Measurements from ENCODE around the gene KCNMA1. TPM values are rescaled to one million over a fixed set of nuclear protein-coding genes. Genes with fewer than 3 reads are reported as not detected.

Gene KCNMA1
- total RNA-seq, 1 donor from 2014 or later, result 20.6 TPM

- DNase-seq (ENCODE audit: low spot score), result no peak
These were observed 538.5 kb downstream of the KCNMA1 start for GRCh38 chr10:77099136-77099535.

DNA sequence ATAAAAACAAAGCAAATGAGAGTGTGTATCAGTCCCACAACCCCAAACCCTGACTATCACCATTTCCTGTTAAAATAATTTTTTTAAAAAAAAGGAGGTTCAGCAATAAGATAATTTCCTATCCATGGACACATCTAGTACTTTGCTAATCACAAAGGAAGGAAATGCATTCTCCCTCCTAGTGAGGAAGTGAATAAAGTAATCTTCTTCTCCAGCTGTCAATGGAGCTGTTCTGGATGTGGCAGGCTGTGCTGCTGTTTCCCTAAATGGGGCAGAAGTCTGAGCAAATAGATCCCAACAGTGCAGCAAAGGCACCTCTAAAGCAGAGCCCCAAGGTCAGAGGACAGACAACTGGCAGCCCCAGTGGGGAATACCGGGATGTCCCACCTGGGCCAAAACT lies 540.0 kb downstream of the KCNMA1 start:
- no peak for DNase-seq (ENCODE audit: low spot score)

GRCh38 chr10:77093126-77093525 lies 544.5 kb downstream of the KCNMA1 start:
- DNase-seq (ENCODE audit: low spot score), result no peak

DNA sequence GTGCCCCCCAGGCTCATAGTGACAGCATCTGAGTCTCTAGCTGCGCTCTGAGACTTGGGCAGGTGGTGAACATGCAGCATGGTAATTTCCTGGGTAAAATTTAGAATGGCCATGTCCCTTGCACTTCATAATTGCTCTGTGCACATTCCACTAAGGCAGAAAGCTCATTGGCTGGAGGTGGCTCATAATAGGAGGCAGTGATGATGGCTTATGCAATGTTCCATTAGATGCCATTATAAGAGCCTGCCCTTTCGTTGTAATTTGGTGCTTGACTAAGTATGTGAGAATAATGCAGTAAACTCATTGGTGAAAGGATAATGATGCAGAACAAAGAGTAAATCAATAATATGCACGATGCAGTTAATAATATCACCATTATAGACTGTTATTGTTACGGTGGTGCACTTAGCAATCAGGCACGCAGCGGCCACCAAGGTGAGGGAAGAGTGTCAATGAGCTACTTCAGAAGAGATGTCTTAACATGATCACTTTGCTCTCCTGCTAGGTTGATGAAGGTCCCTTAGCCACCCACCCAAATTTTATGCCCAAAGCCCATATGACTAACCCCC lies 545.9 kb downstream of the KCNMA1 start:
- DNase-seq (ENCODE audit: low spot score), result no peak

DNA sequence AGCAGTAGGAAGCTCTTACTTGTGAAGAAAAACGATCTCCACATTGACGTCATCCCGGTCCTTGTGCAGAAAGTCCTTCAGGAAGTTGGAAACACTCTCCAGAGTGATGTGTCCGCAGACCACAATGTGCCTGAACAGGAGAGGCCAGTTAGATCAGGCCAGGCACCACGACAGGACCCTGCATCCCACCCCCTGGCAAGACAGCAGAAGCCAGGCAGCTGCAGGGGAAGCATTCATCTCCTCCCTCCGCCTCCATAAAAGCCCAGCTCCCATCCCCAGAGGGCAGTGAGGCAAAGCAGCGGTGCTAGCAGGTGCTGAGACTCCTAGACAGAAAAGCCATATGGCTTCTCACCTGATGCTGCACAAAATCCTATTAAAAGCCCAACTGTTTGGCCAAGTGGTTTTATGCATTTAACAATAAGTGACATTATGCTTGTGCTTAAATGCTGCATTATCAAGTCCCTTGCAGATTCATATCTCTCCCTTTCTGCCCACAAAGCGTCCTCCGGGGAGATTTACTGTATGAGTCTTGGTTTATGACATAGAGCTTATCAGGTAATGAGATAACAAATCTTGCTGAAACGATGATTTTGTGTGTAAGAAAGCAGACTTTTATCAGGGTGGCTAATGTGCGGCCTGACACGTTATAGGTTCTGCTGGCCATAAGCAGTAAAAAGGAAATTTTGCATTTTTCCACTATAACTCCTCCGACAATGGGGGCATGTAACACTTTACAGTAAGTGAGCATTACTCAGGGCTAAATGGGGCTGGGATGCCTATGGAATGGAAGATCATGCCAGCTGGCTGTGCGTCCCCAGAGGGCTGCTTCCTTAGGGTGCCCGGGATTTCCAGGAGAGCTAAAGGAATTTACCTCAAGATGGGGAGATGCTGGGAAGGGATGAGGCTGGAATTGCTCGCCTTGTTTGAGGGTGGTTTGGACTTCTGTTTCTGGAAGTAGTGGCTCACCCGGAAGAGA lies 546.9 kb downstream of the KCNMA1 start:
- no peak for DNase-seq (ENCODE audit: low spot score)

GRCh38 chr10:77087366-77087765 lies 550.2 kb downstream of the KCNMA1 start:
- DNase-seq (ENCODE audit: low spot score), result no peak

- no peak for DNase-seq (ENCODE audit: low spot score)
These were observed 551.5 kb downstream of the KCNMA1 start for GRCh38 chr10:77086081-77086480.

DNA sequence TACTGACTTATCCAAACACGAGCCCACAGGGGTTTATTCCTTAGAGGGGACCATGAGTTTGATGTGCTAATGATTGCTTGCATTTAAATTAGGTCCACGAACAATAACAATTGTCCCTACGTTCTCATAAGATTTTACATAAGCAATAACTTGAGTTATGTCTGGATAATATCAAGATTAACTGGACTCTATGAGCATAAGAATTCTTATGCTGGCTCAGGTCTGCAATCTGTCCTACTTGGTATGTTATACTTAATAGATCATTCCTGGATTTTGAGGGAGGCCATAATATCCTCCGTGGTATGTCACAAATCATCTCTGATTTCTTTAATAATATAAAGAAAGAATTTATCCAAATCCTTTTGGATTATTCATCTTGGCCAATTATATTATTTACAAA lies 552.3 kb downstream of the KCNMA1 start:
- DNase-seq (ENCODE audit: low spot score), result no peak

DNA sequence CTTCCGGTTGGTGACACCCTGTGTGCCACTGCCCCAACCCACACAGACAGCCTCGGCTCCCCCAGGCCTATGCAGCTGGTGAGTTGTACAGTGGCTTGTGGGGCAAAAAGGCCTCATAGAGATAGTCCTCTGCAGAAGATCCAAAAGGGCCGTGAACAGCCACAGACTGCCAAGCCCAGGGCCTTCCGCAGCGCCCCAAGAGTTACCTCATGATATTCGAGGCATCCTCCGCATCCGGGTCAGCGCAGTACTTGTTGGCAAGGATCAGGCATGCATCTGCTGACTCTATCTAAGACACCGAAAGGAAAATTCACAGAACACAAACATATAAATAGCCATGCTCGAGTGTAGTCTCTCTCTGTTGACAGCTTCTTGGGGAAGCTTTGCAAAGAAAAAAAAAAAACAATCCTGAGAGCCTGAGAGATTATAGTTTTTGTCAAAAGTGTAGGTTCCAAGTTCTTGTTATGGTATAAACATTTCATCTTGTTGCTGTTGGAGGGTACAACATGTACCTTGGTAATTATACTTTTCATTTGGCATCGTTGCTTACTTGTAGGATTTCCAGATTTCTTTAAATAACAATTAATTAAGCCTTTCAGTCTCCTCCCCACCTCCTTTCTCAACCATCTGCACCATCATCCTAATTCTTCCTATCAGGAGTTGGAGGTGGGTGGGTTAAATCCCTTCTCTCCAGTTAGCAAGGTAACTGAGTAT lies 553.0 kb downstream of the KCNMA1 start:
- DNase-seq (ENCODE audit: low spot score), result no peak

DNA sequence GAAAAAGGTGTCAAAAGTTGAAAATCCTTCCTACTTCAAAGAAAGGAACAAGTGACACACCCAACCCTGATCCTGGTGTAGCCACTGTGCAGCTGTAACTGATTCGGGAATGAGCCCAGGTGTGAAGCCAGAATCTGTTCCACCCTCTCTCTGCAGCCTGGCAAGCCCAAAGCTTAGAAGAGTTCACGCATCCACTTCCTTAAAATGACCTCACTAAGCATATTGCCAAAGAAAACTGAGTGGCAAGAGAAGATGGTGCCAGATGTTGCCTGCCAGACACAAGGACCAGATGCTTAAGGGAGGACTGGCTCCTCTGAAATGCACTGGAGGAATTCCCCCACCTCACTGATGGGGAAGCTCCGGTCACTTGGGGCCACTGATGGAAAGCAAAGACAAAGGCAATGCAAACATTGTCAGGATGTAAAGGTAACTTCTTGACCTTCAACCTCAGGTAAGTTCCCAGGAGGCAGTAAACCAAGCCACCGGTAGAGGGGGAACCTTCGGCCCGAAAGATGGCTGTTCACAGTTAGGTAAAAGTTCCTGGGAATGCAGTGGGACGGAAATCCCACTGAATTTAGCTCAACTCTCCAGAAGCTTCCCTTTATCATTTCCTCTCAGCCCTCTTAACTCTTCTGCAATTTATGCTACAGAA lies 554.9 kb downstream of the KCNMA1 start:
- no peak for DNase-seq (ENCODE audit: low spot score)

DNA sequence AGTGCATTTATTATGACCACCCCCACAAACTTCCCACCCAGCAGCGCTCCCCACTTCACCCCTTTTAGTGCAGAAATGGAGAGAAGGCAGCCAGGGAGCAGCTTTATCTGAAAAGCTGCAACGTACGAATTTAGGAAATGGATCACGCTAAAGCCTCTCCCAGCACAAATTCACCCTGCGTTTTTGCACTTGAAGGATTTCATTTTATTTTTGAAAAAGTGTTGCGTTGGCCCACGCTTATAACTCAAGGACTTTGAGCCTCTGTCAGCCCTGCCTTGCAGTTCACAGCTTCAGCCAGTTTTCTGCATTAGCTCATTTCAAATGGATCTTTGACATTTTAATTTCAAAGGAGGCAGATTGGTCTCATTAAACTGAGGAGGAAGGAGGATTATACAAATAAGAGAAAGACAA lies 556.1 kb downstream of the KCNMA1 start:
- DNase-seq (ENCODE audit: low spot score), result no peak

- DNase-seq (ENCODE audit: low spot score), result no peak
These were observed 557.1 kb downstream of the KCNMA1 start for GRCh38 chr10:77080361-77081027.

GRCh38 chr10:77079592-77080300 lies 557.9 kb downstream of the KCNMA1 start:
- no peak for DNase-seq (ENCODE audit: low spot score)

- no peak for DNase-seq (ENCODE audit: low spot score)
These were observed 560.2 kb downstream of the KCNMA1 start for GRCh38 chr10:77077316-77077945.

GRCh38 chr10:77075926-77076325 lies 561.7 kb downstream of the KCNMA1 start:
- DNase-seq (ENCODE audit: low spot score), result no peak

GRCh38 chr10:77074104-77074624 lies 563.4 kb downstream of the KCNMA1 start:
- no peak for DNase-seq (ENCODE audit: low spot score)

GRCh38 chr10:77073663-77073960 lies 564.0 kb downstream of the KCNMA1 start:
- no peak for DNase-seq (ENCODE audit: low spot score)

DNA sequence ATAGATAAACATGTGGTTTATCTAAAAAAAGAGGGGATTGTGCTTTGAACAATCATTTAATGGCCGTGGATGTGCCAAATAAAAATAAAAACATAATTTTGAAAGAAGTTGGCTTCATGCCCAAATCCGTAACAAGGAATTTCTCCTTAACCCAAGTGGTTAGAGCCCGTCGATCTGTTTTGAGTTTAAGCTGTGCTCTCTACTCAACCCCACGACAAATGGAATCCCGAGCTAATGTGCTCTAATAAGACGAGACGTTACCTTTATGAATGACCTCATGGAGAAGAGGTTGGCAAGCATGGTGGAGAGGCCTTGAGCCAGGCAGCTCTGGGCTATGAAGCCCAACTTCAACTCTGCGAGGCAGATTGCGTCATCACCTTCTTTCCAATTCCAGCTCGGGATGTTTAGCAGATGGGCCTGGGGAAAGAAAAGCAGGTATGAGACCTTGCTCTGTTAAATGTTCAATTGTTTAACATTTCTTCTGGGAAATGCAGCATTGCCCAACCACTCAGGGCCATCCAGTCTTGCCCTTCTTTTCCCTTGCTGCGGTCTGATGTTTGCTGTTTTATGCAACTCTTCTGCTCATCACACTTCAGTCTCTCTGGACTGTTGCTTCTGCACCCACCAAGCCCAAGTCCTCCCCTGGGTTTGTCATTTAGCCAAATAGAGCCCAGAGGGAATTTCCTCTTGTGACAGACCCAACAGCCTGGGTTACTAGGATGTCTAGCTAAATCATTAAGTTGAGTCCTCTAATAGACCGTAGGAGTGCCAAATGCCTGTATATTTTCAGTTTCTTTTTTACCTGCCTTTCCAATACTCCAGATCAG lies 564.6 kb downstream of the KCNMA1 start:
- DNase-seq (ENCODE audit: low spot score), result no peak

DNA sequence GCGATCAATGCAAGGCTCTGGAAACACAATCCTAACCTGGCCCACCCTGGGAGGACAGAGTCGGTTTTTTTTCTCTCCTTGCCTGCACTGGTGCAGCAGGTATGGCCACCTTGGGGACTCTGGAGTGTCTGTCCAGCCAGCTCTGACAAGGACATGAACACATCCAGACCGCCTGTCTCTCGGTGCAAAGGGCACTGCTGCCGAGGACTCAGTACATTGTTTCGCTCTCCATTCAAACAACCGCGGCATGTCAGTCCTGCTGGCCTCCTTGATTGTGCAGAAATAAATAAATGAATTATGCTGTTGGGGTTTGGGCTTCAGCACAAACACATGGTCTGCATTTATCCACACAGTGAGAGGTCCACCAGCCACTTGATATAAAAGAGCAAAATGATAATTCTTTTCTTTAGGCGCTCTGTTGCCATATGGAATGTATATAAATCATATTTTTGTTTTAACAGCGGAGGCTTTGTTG lies 565.2 kb downstream of the KCNMA1 start:
- no peak for DNase-seq (ENCODE audit: low spot score)

All from mesenteric fat pad (tissue), 1 donor.